ENCODE data around the gene CD40.
A peak's percentile ranks its signal among the peaks of the same experiment; 100 is the strongest.

CD40 gene

GRCh38 chr20:46151936-46152335, 33.8 kb downstream of the CD40 start:
- no peak for DNase-seq

GRCh38 chr20:46152824-46153586, 34.9 kb downstream of the CD40 start:
- no peak for DNase-seq

GRCh38 chr20:46154305-46154704, 36.2 kb downstream of the CD40 start:
- DNase-seq, result no peak

DNA sequence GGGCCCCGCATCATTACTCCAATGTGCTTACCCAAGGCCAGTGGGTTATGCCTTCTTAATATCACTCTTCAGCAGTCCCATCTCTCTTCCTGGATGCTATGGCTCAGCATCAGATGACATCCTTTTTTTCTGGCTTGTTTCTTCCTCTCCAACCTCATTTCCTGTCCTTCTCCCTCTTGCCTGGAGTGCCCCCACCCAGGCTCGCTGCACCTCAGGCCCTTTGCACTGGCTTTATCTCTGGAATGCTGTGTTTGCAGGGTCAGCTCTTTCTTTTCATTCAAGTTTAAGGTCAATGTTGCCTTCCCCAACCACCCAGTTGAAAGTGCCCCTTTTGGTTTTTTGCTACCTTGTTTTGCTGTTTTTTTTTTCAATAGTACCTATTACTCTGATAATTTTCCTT, 36.7 kb downstream of the CD40 start:
- no peak for DNase-seq

GRCh38 chr20:46156065-46156464, 38.0 kb downstream of the CD40 start:
- no peak for DNase-seq

DNA sequence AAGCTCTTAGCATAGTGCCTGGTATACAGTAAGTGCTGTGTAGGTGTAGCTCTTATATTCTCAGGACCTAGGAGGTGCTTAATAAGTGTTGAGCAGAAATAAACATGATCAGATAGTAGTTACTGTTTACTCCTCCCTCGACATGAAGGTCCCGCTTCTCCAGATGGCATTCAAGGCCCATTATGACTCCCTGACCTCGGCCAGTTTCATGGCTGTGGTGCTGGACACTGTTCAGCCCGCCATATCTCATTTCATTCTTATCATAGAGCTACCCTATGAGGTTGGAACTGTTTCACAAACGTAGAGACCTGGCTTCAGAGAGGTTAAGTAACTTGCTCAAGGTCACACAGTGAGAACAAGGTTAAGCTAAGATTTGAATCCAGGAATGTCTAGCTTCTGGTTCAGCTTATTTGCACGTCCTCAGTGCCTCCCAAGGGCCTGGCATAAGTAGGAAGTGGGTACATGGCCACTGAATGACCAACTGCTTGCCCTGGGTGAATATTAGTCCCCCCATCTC, 39.0 kb downstream of the CD40 start:
- DNase-seq, result no peak

DNA sequence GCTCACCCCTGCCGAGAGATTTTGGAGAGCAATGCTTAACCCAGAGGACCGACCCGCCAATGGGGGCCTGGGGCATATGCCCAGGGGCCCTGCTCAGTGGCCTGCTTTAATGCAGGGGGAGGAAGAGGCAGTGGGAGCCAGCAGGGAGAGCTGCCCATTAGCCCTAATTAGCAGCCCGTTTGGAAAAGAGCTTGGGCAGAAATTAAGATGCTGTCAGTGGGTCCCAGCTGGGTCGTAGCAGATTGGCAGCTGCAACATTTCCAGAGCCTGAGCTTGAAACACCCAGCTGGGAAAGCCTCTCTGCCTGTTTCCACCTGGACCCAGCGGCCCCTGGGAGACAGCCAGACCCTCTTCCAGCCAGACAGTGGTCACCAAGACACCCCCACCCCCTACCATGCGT, 39.5 kb downstream of the CD40 start:
- no peak for DNase-seq

GRCh38 chr20:46158476-46158987, 40.4 kb downstream of the CD40 start:
- no peak for DNase-seq

DNA sequence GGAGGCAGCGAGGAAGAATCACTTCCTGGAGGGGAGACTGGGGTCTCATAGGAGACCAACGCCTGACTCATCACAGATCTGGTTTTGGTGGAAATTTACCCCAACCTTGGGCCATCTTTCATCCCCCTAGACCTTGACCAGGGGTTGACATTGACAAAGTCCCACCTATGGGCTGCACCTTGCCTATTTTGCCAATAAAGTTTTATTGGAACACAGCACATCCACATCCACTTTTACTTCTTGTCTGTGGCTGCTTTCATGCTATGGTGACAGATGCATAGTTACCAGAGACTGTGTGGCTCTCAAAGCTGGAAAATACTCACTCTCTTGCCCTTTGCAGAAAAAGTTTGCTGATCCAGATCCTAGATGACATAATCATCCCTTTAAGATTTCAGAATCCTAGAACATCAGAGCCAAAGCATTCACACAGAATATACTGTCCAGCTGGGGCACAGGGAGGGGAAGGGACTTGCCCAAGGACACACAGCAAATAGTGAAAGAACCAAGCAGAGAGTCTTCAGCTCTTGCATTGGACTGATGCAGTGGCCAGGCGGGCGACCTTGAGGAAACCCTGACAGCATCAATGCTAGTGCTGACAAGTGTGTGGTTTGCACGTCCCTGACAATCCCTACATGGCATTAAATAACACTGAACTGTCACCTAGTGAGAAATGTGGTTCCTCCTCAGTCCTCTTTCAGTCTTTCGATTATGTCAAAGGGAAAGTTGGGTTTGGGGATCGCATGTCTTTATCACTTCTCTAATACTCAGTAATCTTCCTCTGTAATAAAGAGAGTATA, 41.2 kb downstream of the CD40 start:
- DNase-seq, result no peak

- no peak for DNase-seq
These were observed 42.5 kb downstream of the CD40 start for GRCh38 chr20:46160661-46161060.

GRCh38 chr20:46161921-46162320, 43.8 kb downstream of the CD40 start:
- no peak for DNase-seq

DNA sequence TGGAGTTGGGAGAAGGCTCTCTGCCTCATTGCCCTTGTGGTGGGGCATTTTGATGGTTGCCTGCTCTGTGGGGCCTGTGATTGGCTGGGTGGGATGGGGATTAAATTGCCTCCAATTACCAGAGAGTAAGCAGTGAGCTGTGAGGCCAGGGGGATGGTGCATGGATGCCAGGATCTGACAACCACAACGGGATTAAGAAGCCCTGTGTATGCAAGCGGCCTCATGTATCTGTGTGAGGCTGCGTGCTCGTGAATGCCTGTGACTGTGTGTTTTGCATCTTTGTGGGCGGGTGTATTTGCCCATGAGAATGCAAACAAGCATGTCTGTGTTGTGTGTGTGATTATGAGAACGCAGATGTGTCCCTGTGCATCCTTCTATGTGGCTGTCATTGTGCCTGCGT, 46.1 kb downstream of the CD40 start:
- no peak for DNase-seq

DNA sequence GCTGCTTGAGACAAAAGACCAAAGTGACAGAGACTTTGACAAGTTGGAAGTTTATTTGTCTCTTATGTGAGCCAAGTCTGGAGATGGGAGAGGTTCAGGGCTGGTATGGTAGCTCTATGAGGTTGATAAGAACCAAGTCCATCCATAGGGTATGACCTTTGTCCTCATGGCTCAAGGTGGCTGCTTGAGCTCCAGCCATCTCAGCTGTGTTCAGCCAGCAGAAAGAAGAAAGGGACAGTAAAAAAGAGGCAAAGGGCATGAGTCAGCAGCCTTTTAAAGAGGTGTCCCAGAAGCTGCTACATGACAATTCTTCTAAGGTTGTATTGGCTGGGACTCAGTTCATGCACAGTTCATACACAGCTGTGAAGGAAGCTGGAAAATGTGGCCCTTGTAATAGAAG, 49.0 kb downstream of the CD40 start:
- no peak for DNase-seq

GRCh38 chr20:46168438-46168837, 50.3 kb downstream of the CD40 start:
- DNase-seq, result no peak

GRCh38 chr20:46169245-46170171, 51.4 kb downstream of the CD40 start:
- no peak for DNase-seq

GRCh38 chr20:46171476-46171875, 53.4 kb downstream of the CD40 start:
- DNase-seq, result no peak

- DNase-seq, result no peak
These were observed 53.8 kb downstream of the CD40 start for GRCh38 chr20:46171909-46172308.

DNA sequence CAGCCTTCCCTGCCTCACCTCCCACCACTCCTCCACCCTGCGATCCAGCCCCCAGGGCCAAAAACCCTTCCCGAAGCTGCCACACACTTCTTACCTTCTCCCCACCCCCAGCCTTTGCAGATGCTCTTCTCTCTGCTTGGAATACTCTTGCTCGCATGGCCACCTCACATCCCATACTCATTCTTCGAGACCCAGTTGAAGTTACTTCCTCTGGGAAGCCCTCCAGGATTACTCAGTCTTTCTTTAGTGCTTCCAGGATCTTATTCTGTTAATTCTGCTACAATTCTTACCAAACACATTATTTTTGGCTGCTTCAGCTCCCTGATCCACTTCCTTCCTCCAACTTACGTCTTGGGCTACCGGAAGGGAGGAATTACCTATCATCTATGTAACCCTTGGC, 54.3 kb downstream of the CD40 start:
- DNase-seq, result no peak

DNA sequence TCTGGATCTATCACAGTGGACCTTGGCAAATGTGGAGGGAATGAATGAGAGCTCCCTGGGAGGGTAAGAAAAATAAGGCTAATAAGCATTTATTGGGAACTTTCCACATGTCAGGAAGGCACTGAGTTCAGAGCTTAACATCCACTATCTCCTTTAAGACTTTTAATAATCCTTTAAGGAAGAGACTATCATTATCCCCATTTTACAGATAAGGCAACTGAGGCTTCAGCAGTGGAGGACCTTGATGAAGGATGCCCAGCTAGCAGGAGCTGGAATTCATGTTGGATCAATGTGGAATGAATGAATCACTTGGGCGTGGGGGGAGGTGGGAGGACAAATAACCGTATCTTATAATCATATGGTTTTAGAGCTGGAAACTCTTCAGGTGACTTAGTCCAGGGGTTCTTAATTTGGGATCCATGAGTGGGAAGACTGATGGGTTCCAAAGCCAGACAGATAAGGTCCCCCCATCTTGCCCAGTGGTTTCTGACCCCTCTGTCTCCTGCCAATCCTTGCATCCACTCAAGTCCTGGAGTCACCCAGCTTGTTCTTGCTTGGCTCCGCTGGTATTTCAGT, 54.9 kb downstream of the CD40 start:
- DNase-seq, result no peak

GRCh38 chr20:46173652-46174468, 55.7 kb downstream of the CD40 start:
- DNase-seq, result no peak

DNA sequence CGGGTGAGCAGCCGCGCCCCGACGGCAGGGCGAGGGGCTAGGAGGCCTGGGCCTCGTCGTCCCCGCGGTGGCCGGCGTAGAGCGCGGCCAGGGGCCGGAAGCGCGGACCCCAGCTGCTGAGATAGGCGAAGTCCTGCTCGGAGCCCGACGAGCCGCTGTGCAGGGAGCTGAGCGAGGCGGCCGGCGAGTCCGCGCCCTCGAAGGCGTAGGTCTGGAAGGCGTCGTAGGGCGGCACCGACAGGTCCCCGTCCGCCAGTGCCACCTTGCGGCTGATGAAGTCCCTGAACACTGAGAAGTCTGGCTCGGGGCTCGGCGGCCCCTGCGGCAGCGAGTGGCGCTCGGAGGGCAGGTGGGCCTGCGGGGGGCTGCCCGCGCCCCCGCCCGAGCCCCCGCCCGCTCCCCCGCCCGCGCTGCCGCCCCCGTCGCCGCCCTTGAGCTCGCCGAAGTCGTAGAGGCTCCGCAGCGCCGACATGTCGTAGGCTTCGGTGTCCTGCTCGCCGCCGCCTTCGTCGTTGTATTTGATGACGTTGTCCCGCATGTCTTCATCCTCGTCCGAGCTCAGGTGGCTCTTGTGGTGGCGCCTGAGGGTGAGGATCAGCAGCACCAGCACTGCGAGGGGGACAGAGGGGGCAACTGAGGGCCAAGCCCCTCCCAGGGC, 56.5 kb downstream of the CD40 start:
- DNase-seq, result peak; percentile 58
